Glutamatergic neuron (in vitro differentiated cells): ENCODE data around the gene PCGF3. TPM values are rescaled to one million over a fixed set of nuclear protein-coding genes. Genes with fewer than 3 reads are reported as not detected.
A peak's percentile ranks its signal among the peaks of the same experiment; 100 is the strongest.

Experiments
- DNase-seq: peaks from one replicate; pipeline ENCODE4 v3.0.0; 2022
- H3K27ac Mint-ChIP-seq: one replicate; pipeline ENCODE4 v1.8.0; 2020; ENCODE audit warnings: mild to moderate bottlenecking, mixed read lengths, inconsistent platforms; ENCODE audit not compliant: unreplicated experiment
- H3K27me3 Mint-ChIP-seq: one replicate; pipeline ENCODE4 v1.8.0; 2020; ENCODE audit warnings: mild to moderate bottlenecking, moderate library complexity, mixed read lengths, inconsistent platforms; ENCODE audit not compliant: unreplicated experiment
- H3K36me3 Mint-ChIP-seq: one replicate; pipeline ENCODE4 v1.8.0; 2020; ENCODE audit warnings: mild to moderate bottlenecking, mixed read lengths, inconsistent platforms; ENCODE audit not compliant: unreplicated experiment
- H3K4me1 Mint-ChIP-seq: one replicate; pipeline ENCODE4 v1.8.0; 2020; ENCODE audit warnings: mild to moderate bottlenecking, low read depth, mixed read lengths, inconsistent platforms; ENCODE audit not compliant: unreplicated experiment
- H3K4me3 Mint-ChIP-seq: one replicate; pipeline ENCODE4 v1.8.0; 2020; ENCODE audit warnings: mild to moderate bottlenecking, mixed read lengths, inconsistent platforms; ENCODE audit not compliant: unreplicated experiment
- H3K9me3 Mint-ChIP-seq: one replicate; pipeline ENCODE4 v1.8.0; 2020; ENCODE audit warnings: mild to moderate bottlenecking, moderate library complexity, mixed read lengths, inconsistent platforms; ENCODE audit not compliant: unreplicated experiment
- total RNA-seq: library from RNA; stranded (reverse); fragmentation: NEBNext Ultra II Directional; extraction: Animal tissue kit (Norgen Biotek cat#: 25700); gene quantifications from one replicate; pipeline ENCODE4 v1.2.1, GENCODE V29; 2021; ENCODE audit not compliant: unreplicated experiment
- TF ChIP-seq, protein P1 (sequence below): fragments of 200-600 bp; sonication (generic); IDR thresholded peaks from one replicate; pipeline ENCODE4 v1.5.0; 2021; ENCODE audit not compliant: partially characterized antibody, unreplicated experiment

Gene PCGF3
- total RNA-seq, 1 donor from 2014 or later, result 122 TPM

DNA sequence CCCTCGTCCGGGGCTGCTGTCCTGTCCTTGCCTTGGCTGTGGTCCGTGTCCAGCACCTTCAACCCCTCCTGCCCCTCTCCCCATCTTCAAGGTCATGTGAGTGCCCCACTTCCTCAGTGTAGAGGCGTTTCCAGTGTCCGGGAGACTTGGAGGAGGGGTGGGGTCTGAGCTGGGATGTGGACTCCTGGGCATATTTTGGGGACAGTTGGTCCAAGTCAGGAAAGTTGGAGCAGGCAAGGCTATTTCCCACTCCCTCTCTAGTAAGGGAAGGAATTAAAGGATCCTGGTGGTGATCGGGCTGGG lies 3.0 kb downstream of the PCGF3 start:
- TF ChIP-seq, protein P1, sequence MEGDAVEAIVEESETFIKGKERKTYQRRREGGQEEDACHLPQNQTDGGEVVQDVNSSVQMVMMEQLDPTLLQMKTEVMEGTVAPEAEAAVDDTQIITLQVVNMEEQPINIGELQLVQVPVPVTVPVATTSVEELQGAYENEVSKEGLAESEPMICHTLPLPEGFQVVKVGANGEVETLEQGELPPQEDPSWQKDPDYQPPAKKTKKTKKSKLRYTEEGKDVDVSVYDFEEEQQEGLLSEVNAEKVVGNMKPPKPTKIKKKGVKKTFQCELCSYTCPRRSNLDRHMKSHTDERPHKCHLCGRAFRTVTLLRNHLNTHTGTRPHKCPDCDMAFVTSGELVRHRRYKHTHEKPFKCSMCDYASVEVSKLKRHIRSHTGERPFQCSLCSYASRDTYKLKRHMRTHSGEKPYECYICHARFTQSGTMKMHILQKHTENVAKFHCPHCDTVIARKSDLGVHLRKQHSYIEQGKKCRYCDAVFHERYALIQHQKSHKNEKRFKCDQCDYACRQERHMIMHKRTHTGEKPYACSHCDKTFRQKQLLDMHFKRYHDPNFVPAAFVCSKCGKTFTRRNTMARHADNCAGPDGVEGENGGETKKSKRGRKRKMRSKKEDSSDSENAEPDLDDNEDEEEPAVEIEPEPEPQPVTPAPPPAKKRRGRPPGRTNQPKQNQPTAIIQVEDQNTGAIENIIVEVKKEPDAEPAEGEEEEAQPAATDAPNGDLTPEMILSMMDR, result no peak
- Mint-ChIP-seq H3K36me3 (peaks cover 7% of the 10 kb centered on the region), H3K4me1 (peaks cover 15% of the 10 kb centered on the region), H3K27me3 (no peaks in the 10 kb centered on the region), H3K4me3 (peak overlapping the region; percentile 66), H3K27ac (no peak overlapping the region), H3K9me3 (peaks cover 4% of the 10 kb centered on the region)
- no peak for DNase-seq

DNA sequence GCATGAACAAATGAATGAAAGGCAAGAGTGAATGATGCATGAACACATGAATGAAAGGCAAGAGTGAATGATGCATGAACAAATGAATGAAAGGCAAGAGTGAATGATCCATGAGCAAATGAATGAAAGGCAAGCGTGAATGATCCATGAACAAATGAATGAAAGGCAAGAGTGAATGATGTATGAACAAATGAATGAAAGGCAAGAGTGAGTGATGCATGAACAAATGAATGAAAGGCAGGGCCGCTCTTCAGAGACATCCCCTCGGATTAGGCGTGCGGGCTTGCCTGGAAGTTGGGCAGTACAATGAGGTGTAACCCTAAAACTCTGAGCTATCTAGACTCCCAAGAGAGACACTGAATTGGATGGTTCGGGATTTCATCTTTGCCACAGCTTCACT lies 3.7 kb downstream of the PCGF3 start:
- H3K36me3 Mint-ChIP-seq, result peaks cover 7% of the 10 kb centered on the region
- TF ChIP-seq, protein P1, result no peak
- H3K27me3 Mint-ChIP-seq, result no peaks in the 10 kb centered on the region
- H3K4me3 Mint-ChIP-seq, result peak overlapping the region; percentile 27
- no peak for DNase-seq
- no peak overlapping the region for H3K27ac Mint-ChIP-seq
- peaks cover 4% of the 10 kb centered on the region for H3K9me3 Mint-ChIP-seq
- H3K4me1 Mint-ChIP-seq, result peaks cover 15% of the 10 kb centered on the region

DNA sequence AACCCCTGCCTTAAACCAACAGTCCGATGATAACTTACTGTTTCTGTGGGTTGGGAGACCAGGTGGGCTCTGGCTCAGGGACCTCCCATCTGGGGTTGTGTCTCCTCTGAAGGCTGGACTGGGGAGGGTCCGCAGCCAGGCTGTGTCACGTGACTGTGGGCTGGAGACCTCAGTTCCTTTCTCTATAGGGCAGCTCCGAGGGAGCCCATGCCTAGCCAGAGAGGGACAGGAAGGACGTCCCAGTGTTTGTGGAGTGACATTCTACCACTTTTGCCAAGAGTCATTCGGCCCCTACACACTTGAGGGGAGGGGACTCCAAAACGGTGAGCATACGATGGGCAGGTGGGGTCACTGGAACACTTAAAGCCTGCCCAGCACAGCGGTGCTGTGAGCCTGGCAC lies 4.5 kb downstream of the PCGF3 start:
- H3K4me3 Mint-ChIP-seq, result peak overlapping the region; percentile 22
- H3K36me3 Mint-ChIP-seq, result peaks cover 7% of the 10 kb centered on the region
- TF ChIP-seq, protein P1, result no peak

DNA sequence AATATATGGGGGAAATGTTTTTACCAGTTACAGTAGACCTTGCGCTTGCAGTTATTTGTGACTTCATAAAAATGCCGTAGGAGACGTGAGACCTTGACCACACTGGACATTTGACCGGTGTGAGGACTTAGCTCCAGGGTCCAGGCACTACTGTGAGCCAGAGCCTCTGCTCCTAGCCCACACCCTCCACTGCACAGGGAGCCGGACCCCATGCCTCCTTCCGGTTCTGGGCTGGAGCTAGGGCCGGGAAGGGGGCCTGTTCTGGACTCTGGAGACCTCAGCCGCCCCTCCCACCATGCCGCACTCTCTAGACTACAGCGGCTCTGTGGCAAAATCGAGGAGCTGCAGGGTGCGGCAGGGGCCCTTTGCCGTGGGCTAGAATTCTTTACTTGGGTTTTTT lies 5.3 kb downstream of the PCGF3 start:
- Mint-ChIP-seq H3K9me3 (peaks cover 6% of the 10 kb centered on the region), H3K27ac (no peak overlapping the region), H3K4me3 (peak overlapping the region; percentile 22), H3K4me1 (peaks cover 15% of the 10 kb centered on the region), H3K27me3 (peaks cover 2% of the 10 kb centered on the region), H3K36me3 (peaks cover 7% of the 10 kb centered on the region)
- DNase-seq, result no peak
- TF ChIP-seq, protein P1, result no peak

More for the DNA sequence above, 4.5 kb downstream of the PCGF3 start:
- no peaks in the 10 kb centered on the region for H3K27me3 Mint-ChIP-seq
- peaks cover 4% of the 10 kb centered on the region for H3K9me3 Mint-ChIP-seq
- no peak for DNase-seq
- peaks cover 15% of the 10 kb centered on the region for H3K4me1 Mint-ChIP-seq
- peak overlapping the region; percentile 8 for H3K27ac Mint-ChIP-seq

DNA sequence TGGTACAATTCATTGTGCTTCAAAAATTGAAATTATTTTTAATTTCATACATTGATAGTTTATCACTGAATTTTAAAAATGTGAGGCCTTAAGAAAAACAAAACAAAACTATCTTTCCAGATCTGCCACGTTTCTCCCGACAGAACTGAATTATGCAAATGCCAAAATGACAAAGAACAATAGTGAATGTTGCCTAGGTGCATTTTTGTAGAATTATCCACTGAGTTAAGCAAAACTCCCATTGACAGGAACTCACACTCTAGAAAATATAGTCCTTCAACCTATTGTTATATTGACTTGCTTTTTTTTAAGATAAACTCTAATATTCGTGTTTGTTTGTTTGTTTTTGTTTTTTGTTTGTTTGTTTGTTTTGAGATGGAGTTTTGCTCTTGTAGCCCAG lies 6.5 kb downstream of the PCGF3 start:
- no peak overlapping the region for H3K4me3 Mint-ChIP-seq
- peaks cover 6% of the 10 kb centered on the region for H3K9me3 Mint-ChIP-seq
- TF ChIP-seq, protein P1, result no peak
- H3K4me1 Mint-ChIP-seq, result peaks cover 15% of the 10 kb centered on the region
- no peak overlapping the region for H3K27ac Mint-ChIP-seq
- no peak for DNase-seq
- H3K27me3 Mint-ChIP-seq, result peaks cover 2% of the 10 kb centered on the region
- peaks cover 7% of the 10 kb centered on the region for H3K36me3 Mint-ChIP-seq
